IMR-90 (cell line): Measurements from ENCODE around the gene MRPS33. TPM values are rescaled to one million over a fixed set of nuclear protein-coding genes. Genes with fewer than 3 reads are reported as not detected.

Experiments
- ATAC-seq: fragments of 200-7000 bp; cut with Tn5 transposase; 2 replicates; pipeline ENCODE4 v1.9.1; 2020; ENCODE audit warnings: low read depth, mild to moderate bottlenecking, moderate library complexity
- BruUV-seq: library from RNA; stranded (reverse); fragments of 400-500 nt; replicated peaks from 2 replicates; lab custom pipeline; 2021; lab: Mats Ljungman, UMichigan
- CTCF ChIA-PET: fragments of 300-600 bp; formaldehyde crosslinking; extraction: SDS; loops from one replicate; lab custom pipeline; 2021; ENCODE audit warnings: antibody characterized with exemption; lab: Yijun Ruan, JAX
- POLR2A ChIA-PET: fragments of 300-600 bp; sonication (Branson Sonifier 250); formaldehyde crosslinking; loops from one replicate; lab custom pipeline; 2022; ENCODE audit warnings: antibody characterized with exemption; ENCODE audit not compliant: unreplicated experiment; lab: Charles Lee
- DNase-seq: peaks from one replicate; pipeline ENCODE4 v3.0.0; 2013
- H2AFZ ChIP-seq: replicated peaks from 2 replicates; pipeline ENCODE3; 2013; ENCODE audit warnings: low read length, mild to moderate bottlenecking; ENCODE audit not compliant: poor library complexity
- H2AK5ac ChIP-seq: 2 replicates; pipeline ENCODE4 v1.6.1; 2013; ENCODE audit warnings: low read depth, low read length, inconsistent platforms
- H2AK9ac ChIP-seq: replicated peaks from 2 replicates; pipeline ENCODE3; 2013; ENCODE audit warnings: mild to moderate bottlenecking, low read depth, low read length, moderate library complexity; ENCODE audit not compliant: poor library complexity
- H2BK120ac ChIP-seq: 2 replicates; pipeline ENCODE4 v1.6.1; 2013; ENCODE audit warnings: low read depth, low read length, inconsistent platforms
- H2BK15ac ChIP-seq: 3 replicates; pipeline ENCODE4 v1.6.1; 2013; ENCODE audit warnings: low read depth, low read length, inconsistent platforms
- H2BK20ac ChIP-seq: 2 replicates; pipeline ENCODE4 v1.6.1; 2013; ENCODE audit warnings: low read depth, mild to moderate bottlenecking, inconsistent platforms, low read length, moderate library complexity
- H2BK5ac ChIP-seq: 2 replicates; pipeline ENCODE4 v1.6.1; 2013; ENCODE audit warnings: mild to moderate bottlenecking, low read depth, low read length, inconsistent platforms; ENCODE audit not compliant: poor library complexity, severe bottlenecking
- H3K14ac ChIP-seq: replicated peaks from 2 replicates; pipeline ENCODE4 v1.6.1; 2013; ENCODE audit warnings: low read depth, low read length, inconsistent platforms
- H3K18ac ChIP-seq: 2 replicates; pipeline ENCODE4 v1.6.1; 2013; ENCODE audit warnings: low read depth, low read length, control low read depth
- H3K23ac ChIP-seq: 2 replicates; pipeline ENCODE4 v1.6.1; 2013; ENCODE audit warnings: low read depth, low read length, inconsistent platforms
- H3K27ac ChIP-seq: 2 replicates; pipeline ENCODE4 v1.5.1; 2013; ENCODE audit warnings: mild to moderate bottlenecking, control low read depth, low read length; ENCODE audit not compliant: insufficient read depth
- H3K27me3 ChIP-seq: 2 replicates; pipeline ENCODE4 v1.6.1; 2013; ENCODE audit warnings: low read length; ENCODE audit not compliant: control insufficient read depth, insufficient read depth
- H3K36me3 ChIP-seq: 2 replicates; pipeline ENCODE4 v1.6.1; 2013; ENCODE audit warnings: low read length, mixed read lengths; ENCODE audit not compliant: control insufficient read depth, insufficient read depth
- H3K4ac ChIP-seq: 2 replicates; pipeline ENCODE4 v1.6.1; 2013; ENCODE audit warnings: low read depth, low read length, inconsistent platforms
- H3K4me1 ChIP-seq: 2 replicates; pipeline ENCODE4 v1.6.1; 2013; ENCODE audit warnings: low read length, mixed read lengths; ENCODE audit not compliant: control insufficient read depth, insufficient read depth
- H3K4me2 ChIP-seq: 2 replicates; pipeline ENCODE4 v1.6.1; 2013; ENCODE audit warnings: low read depth, mild to moderate bottlenecking, control low read depth, low read length, moderate library complexity
- H3K4me3 ChIP-seq: 2 replicates; pipeline ENCODE4 v1.5.1; 2013; ENCODE audit warnings: low read depth, mild to moderate bottlenecking, control low read depth, low read length, moderate library complexity; ENCODE audit not compliant: insufficient read depth
- H3K56ac ChIP-seq: 2 replicates; pipeline ENCODE4 v1.6.1; 2013; ENCODE audit warnings: low read length, inconsistent platforms; ENCODE audit not compliant: insufficient read depth; ENCODE audit errors: extremely low read depth
- H3K79me1 ChIP-seq, 2 experiments: 2 replicates each; pipeline ENCODE4 v1.6.1; 2013; ENCODE audit warnings: low read length in 2 of 2, inconsistent platforms in 1 of 2, low read depth in 1 of 2
- H3K9ac ChIP-seq: 2 replicates; pipeline ENCODE4 v1.6.1; 2013; ENCODE audit warnings: low read depth, low read length, control low read depth
- H3K9me1 ChIP-seq: 2 replicates; pipeline ENCODE4 v1.6.1; 2013; ENCODE audit warnings: low read length, inconsistent platforms; ENCODE audit not compliant: insufficient read depth
- H3K9me3 ChIP-seq: 2 replicates; pipeline ENCODE4 v1.6.1; 2013; ENCODE audit warnings: low read length; ENCODE audit not compliant: control insufficient read depth, insufficient read depth
- H4K20me1 ChIP-seq: 2 replicates; pipeline ENCODE4 v1.6.1; 2013; ENCODE audit warnings: low read length, inconsistent platforms; ENCODE audit not compliant: insufficient read depth
- H4K5ac ChIP-seq: 2 replicates; pipeline ENCODE4 v1.6.1; 2013; ENCODE audit warnings: mild to moderate bottlenecking, low read depth, low read length, control low read depth
- H4K8ac ChIP-seq, 2 experiments: 2 replicates each; pipeline ENCODE4 v1.6.1; 2013; ENCODE audit warnings: low read depth in 2 of 2, low read length in 2 of 2, control low read depth in 1 of 2, inconsistent platforms in 1 of 2
- H4K91ac ChIP-seq: 2 replicates; pipeline ENCODE4 v1.6.1; 2013; ENCODE audit warnings: low read depth, low read length, inconsistent platforms; ENCODE audit not compliant: insufficient read depth
- BHLHE40 ChIP-seq: fragments of 150-350 bp; IDR thresholded peaks from 2 replicates; pipeline ENCODE4 v1.6.1; 2016; ENCODE audit warnings: mild to moderate bottlenecking, low read depth, low read length
- FOS ChIP-seq: fragments of 150-350 bp; IDR thresholded peaks from 2 replicates; pipeline ENCODE4 v1.6.1; 2016; ENCODE audit warnings: low read depth, low read length
- NFE2L2 ChIP-seq: fragments of 150-350 bp; IDR thresholded peaks from 2 replicates; pipeline ENCODE4 v1.6.1; 2016; ENCODE audit warnings: low read depth, mild to moderate bottlenecking, low read length
- dilution Hi-C: fragments of 300-500 bp; cut with HindIII; formaldehyde crosslinking; loops from one replicate; pipeline ENCODE4 v1.14.3; 2018; ENCODE audit warnings: low sequenced_read_pairs; ENCODE audit not compliant: unreplicated experiment
- in situ Hi-C: fragments of 300-500 bp; cut with MboI; formaldehyde crosslinking; loops from 3 replicates; pipeline ENCODE4 v1.14.3; 2019; ENCODE audit warnings: low sequenced_read_pairs, inconsistent platforms, mixed read lengths
- intact Hi-C: fragments of 100-400 bp; cut with micrococcal nuclease; formaldehyde crosslinking; loops from 2 replicates; pipeline ENCODE4 v1.10.0; 2022
- polyA plus RNA-seq, 3 experiments: library from polyadenylated mRNA; depleted of rRNA; stranded (reverse); fragments of >200 nt; gene quantifications; 2 replicates each; pipeline ENCODE4 v1.2.3, GENCODE V29; 2012; ENCODE audit warnings: low replicate concordance in 1 of 3
- total RNA-seq: library from RNA; depleted of rRNA; stranded (reverse); fragments of >200 nt; gene quantifications from 2 replicates; pipeline ENCODE4 v1.2.3, GENCODE V29; 2012

MRPS33 gene
- total and polyA plus RNA-seq, 2 of the 4 experiments (the other 2 are of a cell fraction): 14.5 to 33.8 TPM

GRCh38 chr7:140989068-140989467 lies 25.7 kb downstream of the MRPS33 start:
- no peak overlapping the region for H3K18ac ChIP-seq
- no peak overlapping the region for H3K4me2 ChIP-seq
- no peak for ATAC-seq
- BruUV-seq: no TSS peak
- H2BK15ac ChIP-seq: no peak overlapping the region
- no peaks in the 10 kb centered on the region for H3K36me3 ChIP-seq
- ChIA-PET CTCF (no interaction called here), POLR2A (no interaction called here)
- peaks cover 2% of the 10 kb centered on the region for H3K9me3 ChIP-seq
- no peak overlapping the region for H3K9ac ChIP-seq
- H3K56ac ChIP-seq: no peak overlapping the region
- H4K20me1 ChIP-seq: no peaks in the 10 kb centered on the region
- dilution Hi-C loops (no loop called here), intact Hi-C loops (no loop called here), in situ Hi-C loops (no loop called here)
- no peak for TF ChIP-seq BHLHE40
- no peak for TF ChIP-seq FOS
- TF ChIP-seq NFE2L2: no peak
- no peak overlapping the region for H3K14ac ChIP-seq
- no peak for DNase-seq
- no peak overlapping the region for H4K91ac ChIP-seq
- no peak overlapping the region for H2BK120ac ChIP-seq
- no peak overlapping the region for H2BK5ac ChIP-seq
- no peak overlapping the region for H3K27ac ChIP-seq
- no peaks in the 10 kb centered on the region for H3K4me1 ChIP-seq
- no peak overlapping the region for H2AK9ac ChIP-seq
- no peak overlapping the region for H4K5ac ChIP-seq
- no peak overlapping the region for H2AFZ ChIP-seq
- no peaks in the 10 kb centered on the region for H3K9me1 ChIP-seq
- H3K27me3 ChIP-seq: no peaks in the 10 kb centered on the region; the same call in 1 of the 2 replicates
- H3K23ac ChIP-seq: no peak overlapping the region
- H3K4me3 ChIP-seq: no peak overlapping the region
- H3K79me1 ChIP-seq: no peaks in the 10 kb centered on the region
- no peak overlapping the region for H2BK20ac ChIP-seq
- no peak overlapping the region for H4K8ac ChIP-seq
- no peak overlapping the region for H2AK5ac ChIP-seq
- H3K4ac ChIP-seq: no peak overlapping the region
